Activated B cell treated with CpG ODN at 0.5 μM for 24 hours (primary cell): Measurements from ENCODE around the gene INSL6. TPM values are rescaled to one million over a fixed set of nuclear protein-coding genes. Genes with fewer than 3 reads are reported as not detected.

Experiments
- ATAC-seq: fragments of 200-7000 bp; cut with Tn5 transposase; one replicate; pipeline ENCODE4 v1.10.0; 2021; ENCODE audit warnings: low read depth, mild to moderate bottlenecking, moderate library complexity
- CTCF ChIA-PET: fragments of 350-600 bp; sonication (Branson Sonifier 250); formaldehyde crosslinking; loops from one replicate; lab custom pipeline; 2021; ENCODE audit warnings: antibody characterized with exemption; lab: Charles Lee
- POLR2A ChIA-PET: fragments of 350-600 bp; sonication (Branson Sonifier 250); formaldehyde crosslinking; loops from one replicate; lab custom pipeline; 2021; ENCODE audit warnings: antibody characterized with exemption; lab: Charles Lee
- DNase-seq: peaks from one replicate; pipeline ENCODE4 v3.0.0; 2022
- H3K27ac Mint-ChIP-seq: one replicate; pipeline ENCODE4 v1.8.0; 2020; ENCODE audit warnings: mixed read lengths
- H3K27me3 Mint-ChIP-seq: one replicate; pipeline ENCODE4 v1.8.0; 2021; ENCODE audit warnings: mixed read lengths
- H3K36me3 Mint-ChIP-seq: one replicate; pipeline ENCODE4 v1.8.0; 2021; ENCODE audit warnings: low read depth, mixed read lengths
- H3K4me1 Mint-ChIP-seq: one replicate; pipeline ENCODE4 v1.8.0; 2021; ENCODE audit warnings: mixed read lengths
- H3K4me3 Mint-ChIP-seq: one replicate; pipeline ENCODE4 v1.8.0; 2020; ENCODE audit warnings: mild to moderate bottlenecking, mixed read lengths
- H3K9me3 Mint-ChIP-seq: one replicate; pipeline ENCODE4 v1.8.0; 2020; ENCODE audit warnings: mixed read lengths
- intact Hi-C: fragments of 100-400 bp; cut with micrococcal nuclease; formaldehyde crosslinking; loops from one replicate; pipeline ENCODE4 v1.15.1; 2024
- total RNA-seq: library from RNA; stranded (reverse); gene quantifications from 2 replicates; pipeline ENCODE4 v1.2.3, GENCODE V29; 2022
- TF ChIP-seq, protein P1 (sequence below): fragments of 200-600 bp; IDR thresholded peaks from one replicate; pipeline ENCODE4 v1.8.0; 2022; ENCODE audit warnings: antibody characterized with exemption, mild to moderate bottlenecking

Gene INSL6
- total RNA-seq, 1 donor from 2014 or later: not detected

- Mint-ChIP-seq H3K4me1 (no peaks in the 10 kb centered on the region), H3K4me3 (no peak overlapping the region), H3K36me3 (peaks cover 32% of the 10 kb centered on the region), H3K27me3 (no peaks in the 10 kb centered on the region), H3K9me3 (peaks cover 30% of the 10 kb centered on the region), H3K27ac (no peak overlapping the region)
- ChIA-PET CTCF (no interaction called here), POLR2A (no interaction called here)
- no peak for ATAC-seq
- no peak for DNase-seq
- intact Hi-C loops: no loop called here
- TF ChIP-seq, protein P1, sequence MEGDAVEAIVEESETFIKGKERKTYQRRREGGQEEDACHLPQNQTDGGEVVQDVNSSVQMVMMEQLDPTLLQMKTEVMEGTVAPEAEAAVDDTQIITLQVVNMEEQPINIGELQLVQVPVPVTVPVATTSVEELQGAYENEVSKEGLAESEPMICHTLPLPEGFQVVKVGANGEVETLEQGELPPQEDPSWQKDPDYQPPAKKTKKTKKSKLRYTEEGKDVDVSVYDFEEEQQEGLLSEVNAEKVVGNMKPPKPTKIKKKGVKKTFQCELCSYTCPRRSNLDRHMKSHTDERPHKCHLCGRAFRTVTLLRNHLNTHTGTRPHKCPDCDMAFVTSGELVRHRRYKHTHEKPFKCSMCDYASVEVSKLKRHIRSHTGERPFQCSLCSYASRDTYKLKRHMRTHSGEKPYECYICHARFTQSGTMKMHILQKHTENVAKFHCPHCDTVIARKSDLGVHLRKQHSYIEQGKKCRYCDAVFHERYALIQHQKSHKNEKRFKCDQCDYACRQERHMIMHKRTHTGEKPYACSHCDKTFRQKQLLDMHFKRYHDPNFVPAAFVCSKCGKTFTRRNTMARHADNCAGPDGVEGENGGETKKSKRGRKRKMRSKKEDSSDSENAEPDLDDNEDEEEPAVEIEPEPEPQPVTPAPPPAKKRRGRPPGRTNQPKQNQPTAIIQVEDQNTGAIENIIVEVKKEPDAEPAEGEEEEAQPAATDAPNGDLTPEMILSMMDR: no peak
Measured at GRCh38 chr9:5140151-5140550, 45.3 kb downstream of the INSL6 start.

DNA sequence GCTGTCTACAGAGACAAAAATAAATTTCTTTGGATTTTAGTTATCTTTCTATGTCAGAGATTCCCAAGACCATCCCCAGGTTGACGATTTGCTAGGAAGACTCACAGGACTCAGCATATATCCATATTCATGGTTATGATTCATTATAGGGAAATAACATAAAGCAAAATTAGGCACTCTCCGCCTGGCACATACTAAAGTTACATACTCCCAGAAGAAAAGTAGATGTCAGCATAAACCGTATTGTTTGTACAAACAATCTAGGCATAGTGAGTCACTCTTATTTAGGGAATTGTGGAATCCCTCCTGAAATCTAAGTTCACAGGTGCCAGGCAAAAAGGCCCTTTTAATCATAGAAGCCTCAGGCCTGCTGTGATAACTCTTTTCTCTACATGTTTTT lies 62.9 kb downstream of the INSL6 start:
- ChIA-PET POLR2A (no interaction called here), CTCF (no interaction called here)

GRCh38 chr9:5122116-5122515 lies 63.3 kb downstream of the INSL6 start:
- no peaks in the 10 kb centered on the region for H3K27me3 Mint-ChIP-seq
- no peak overlapping the region for H3K4me3 Mint-ChIP-seq
- no peak for ATAC-seq
- no peak for DNase-seq
- TF ChIP-seq, protein P1: no peak
- H3K4me1 Mint-ChIP-seq: no peaks in the 10 kb centered on the region
- CTCF ChIA-PET: no interaction called here
- POLR2A ChIA-PET: no interaction called here
- peaks cover 56% of the 10 kb centered on the region for H3K36me3 Mint-ChIP-seq
- no peak overlapping the region for H3K27ac Mint-ChIP-seq
- no peaks in the 10 kb centered on the region for H3K9me3 Mint-ChIP-seq
- intact Hi-C loops: no loop called here

More for the DNA sequence above, 62.9 kb downstream of the INSL6 start:
- TF ChIP-seq, protein P1: no peak
- no peak overlapping the region for H3K4me3 Mint-ChIP-seq
- no peak overlapping the region for H3K27ac Mint-ChIP-seq
- ATAC-seq (no peak), DNase-seq (no peak)
- H3K36me3 Mint-ChIP-seq: peaks cover 56% of the 10 kb centered on the region
- no peaks in the 10 kb centered on the region for H3K9me3 Mint-ChIP-seq
- no peaks in the 10 kb centered on the region for H3K27me3 Mint-ChIP-seq
- intact Hi-C loops: no loop called here
- H3K4me1 Mint-ChIP-seq: no peaks in the 10 kb centered on the region

DNA sequence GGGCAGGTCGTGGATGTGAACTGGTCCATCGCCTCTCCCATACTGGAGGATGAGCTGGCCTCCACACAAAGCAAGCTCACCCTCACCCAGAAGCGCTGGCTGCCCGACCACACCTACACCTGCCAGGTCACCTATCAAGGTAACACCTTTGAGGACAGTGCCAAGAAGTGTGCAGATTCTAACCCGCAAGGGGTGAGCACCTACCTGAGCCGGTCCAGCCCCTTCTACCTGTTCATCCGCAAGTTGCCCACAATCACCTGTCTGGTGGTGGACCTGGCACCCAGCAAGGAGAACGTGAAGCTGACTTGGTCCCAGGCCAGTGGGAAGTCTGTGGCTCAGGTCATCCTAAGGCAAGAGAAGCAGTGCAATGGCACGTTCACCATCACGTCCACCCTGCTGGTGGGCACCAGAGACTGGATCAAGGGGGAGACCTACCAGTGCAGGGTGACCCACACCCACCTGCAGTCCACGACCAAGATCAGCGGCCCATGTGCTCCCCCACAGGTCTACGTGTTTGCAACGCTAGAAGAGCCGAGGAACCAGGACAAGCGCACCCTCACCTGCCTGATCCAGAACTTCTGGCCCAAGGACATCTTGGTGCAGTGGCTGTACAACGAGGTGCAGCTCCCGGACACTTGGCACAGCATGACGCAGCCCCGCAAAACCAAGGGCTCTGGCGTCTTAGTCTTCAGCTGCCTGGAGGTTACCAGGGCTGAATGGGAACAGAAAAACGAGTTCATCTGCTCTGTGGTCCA lies 71.3 kb downstream of the INSL6 start:
- ChIA-PET POLR2A (no interaction called here), CTCF (no interaction called here)
- TF ChIP-seq, protein P1: no peak
- Mint-ChIP-seq H3K9me3 (peaks cover 9% of the 10 kb centered on the region), H3K4me1 (no peaks in the 10 kb centered on the region), H3K27ac (no peak overlapping the region), H3K4me3 (no peak overlapping the region), H3K27me3 (no peaks in the 10 kb centered on the region), H3K36me3 (peaks cover 38% of the 10 kb centered on the region)
- intact Hi-C loops: no loop called here
- ATAC-seq: no peak
- no peak for DNase-seq

Other genes starting within 250 kb of the INSL6 start
- 19.2 and 21.3 TPM in 2 replicates for gene JAK2, start 200.4 kb downstream of the INSL6 start, total RNA-seq
- not detected in 2 replicates for gene INSL4, start 45.8 kb upstream of the INSL6 start, total RNA-seq
- 1.8 and 1.9 TPM in 2 replicates for gene RLN2, start 119.1 kb upstream of the INSL6 start, total RNA-seq
- 1.2 and 1.9 TPM in 2 replicates for gene RLN1, start 154.2 kb upstream of the INSL6 start, total RNA-seq